ENCODE results near the gene FBXL14. TPM values are rescaled to one million over a fixed set of nuclear protein-coding genes. Genes with fewer than 3 reads are reported as not detected.

The FBXL14 gene
- total RNA-seq, 6 donors from 2014 or later: 8.5 to 22.0 (median 14.4) TPM

DNA sequence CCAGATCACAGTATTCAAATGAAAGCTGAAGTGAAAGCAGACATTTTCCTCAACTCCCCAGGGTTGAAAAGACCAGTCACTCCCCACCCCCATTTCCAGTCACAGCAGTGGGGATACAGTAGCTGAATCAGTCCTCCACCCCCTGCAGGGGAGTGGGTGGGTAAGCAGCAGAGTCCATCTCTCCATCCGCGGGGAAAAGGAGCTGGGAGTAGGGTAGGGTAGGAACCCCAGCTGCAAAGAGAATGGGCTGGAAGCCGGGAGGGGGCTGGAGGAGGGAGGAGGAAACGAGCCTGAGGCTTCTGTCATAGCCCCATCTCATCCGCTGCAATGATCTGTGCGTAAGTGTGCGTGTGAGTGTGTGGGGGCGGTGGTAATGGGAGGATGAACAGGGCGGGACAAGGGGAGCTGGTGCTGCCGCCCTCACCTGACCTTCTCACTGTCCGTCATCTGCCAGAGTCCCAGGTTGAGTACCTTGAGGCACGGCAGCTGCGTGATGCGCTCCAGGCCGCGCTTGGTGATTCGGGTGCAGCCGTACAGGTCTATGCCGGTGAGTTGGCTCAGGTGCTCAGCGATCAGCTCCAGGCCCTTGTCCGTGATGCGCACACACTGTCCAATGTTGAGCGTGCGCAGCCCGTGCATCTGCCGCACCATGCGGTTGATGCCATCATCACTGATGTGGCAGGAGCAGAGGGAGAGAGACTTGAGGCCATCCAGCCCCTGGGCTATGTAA lies 1.8 kb downstream of the FBXL14 start:
- Histone ChIP-seq H3K27me3 (no peaks in the 10 kb centered on the region), H3K36me3 (no peaks in the 10 kb centered on the region), H3K4me1 (peaks cover 46 to 60% (median 54%) of the 10 kb centered on the region in 4 donors), H3K27ac (peak overlapping the region; percentile 49 to 98 (median 92)), H3K4me3 (peak overlapping the region; percentile 80 to 91 (median 86)), H3K9me3 (no peaks in the 10 kb centered on the region)
- TF ChIP-seq POLR2AphosphoS5 (IDR thresholded peaks at IDR 0.05) (peak in 1 of 2 donors; percentile 5), EP300 (IDR thresholded peaks at IDR 0.05) (no peak), POLR2A (IDR thresholded peaks at IDR 0.05) (no peak)
- WGBS, 2 donors: 7 to 36% methylated on average over 8 to 27 of the region's 27 CpGs
- DNase-seq (peak; percentile 29 to 83), ATAC-seq (ENCODE audit: low FRiP score in 2 of 2) (peak; percentile 3 to 52)

- 20 to 35% methylated on average over 4 of the region's 4 CpGs for WGBS, 2 donors
- no peak for TF ChIP-seq POLR2A (IDR thresholded peaks at IDR 0.05)
- TF ChIP-seq POLR2AphosphoS5 (IDR thresholded peaks at IDR 0.05): no peak
- TF ChIP-seq CTCF (IDR thresholded peaks at IDR 0.05): no peak
- no peak for TF ChIP-seq EP300 (IDR thresholded peaks at IDR 0.05)
- peak overlapping the region in 3 of 4 donors; percentile 80 to 91 (median 80) for H3K4me3 ChIP-seq
- no peaks in the 10 kb centered on the region for H3K9me3 ChIP-seq
- ATAC-seq (ENCODE audit: low FRiP score in 2 of 2): no peak
- H3K27me3 ChIP-seq: no peaks in the 10 kb centered on the region
- DNase-seq: no peak
- H3K27ac ChIP-seq: peak overlapping the region in 2 of 4 donors; percentile 49 to 98
- H3K4me1 ChIP-seq: peaks cover 46 to 62% (median 54%) of the 10 kb centered on the region in 4 donors
- H3K36me3 ChIP-seq: peaks cover 0 to 2% (median 0%) of the 10 kb centered on the region in 4 donors
These were observed 2.8 kb downstream of the FBXL14 start for GRCh38 chr12:1591543-1591942.

- Histone ChIP-seq H3K4me1 (peaks cover 46 to 62% (median 54%) of the 10 kb centered on the region in 4 donors), H3K36me3 (peaks cover 0 to 5% (median 0%) of the 10 kb centered on the region in 4 donors), H3K4me3 (peak overlapping the region in 2 of 4 donors; percentile 80 to 91), H3K27ac (peak overlapping the region in 2 of 4 donors; percentile 68 to 78), H3K27me3 (no peaks in the 10 kb centered on the region), H3K9me3 (no peaks in the 10 kb centered on the region)
- DNase-seq (no peak), ATAC-seq (ENCODE audit: low FRiP score in 2 of 2) (no peak)
- no peak for TF ChIP-seq POLR2AphosphoS5 (IDR thresholded peaks at IDR 0.05)
- no peak for TF ChIP-seq EP300 (IDR thresholded peaks at IDR 0.05)
- no peak for TF ChIP-seq POLR2A (IDR thresholded peaks at IDR 0.05)
- TF ChIP-seq CTCF (IDR thresholded peaks at IDR 0.05): no peak
- WGBS, 2 donors: 9 to 15% methylated on average over 3 of the region's 3 CpGs
These were observed 3.3 kb downstream of the FBXL14 start for GRCh38 chr12:1591034-1591433.

DNA sequence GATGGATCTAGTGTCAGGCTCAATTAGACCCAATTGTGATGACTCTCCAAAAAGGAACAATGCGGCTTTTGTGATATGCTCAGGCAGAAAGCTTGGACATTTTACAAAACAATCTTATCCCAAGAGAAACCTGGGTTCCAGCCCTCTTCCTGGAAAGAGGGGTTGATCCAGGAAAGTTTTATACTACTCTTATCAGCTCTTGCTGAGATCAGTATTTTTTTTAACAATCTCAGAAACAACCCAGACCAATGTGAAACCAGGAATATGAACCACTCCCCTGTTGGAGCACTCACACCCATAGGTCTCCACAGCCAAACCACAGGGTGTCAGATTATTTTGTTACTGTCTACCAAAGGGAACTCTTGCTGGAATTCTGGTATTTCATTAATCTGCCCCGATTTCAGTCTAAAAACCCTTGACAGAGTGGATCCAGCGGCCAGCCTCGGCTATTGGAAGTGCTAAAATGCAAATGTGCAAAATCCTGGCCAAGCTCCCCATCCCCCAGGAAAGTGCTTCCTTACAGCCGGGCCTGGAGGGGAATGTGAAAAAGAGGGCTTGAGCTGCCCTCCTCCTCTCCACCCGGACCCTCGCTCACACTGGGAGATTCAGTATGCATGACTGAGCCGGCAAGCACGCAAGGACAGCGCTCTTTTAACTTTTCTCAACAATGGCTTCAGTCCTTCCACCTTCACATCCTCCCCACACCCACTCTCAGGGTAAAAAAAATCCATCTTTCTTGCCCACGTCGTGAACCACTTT lies 4.0 kb downstream of the FBXL14 start:
- Histone ChIP-seq H3K27ac (peak overlapping the region in 3 of 4 donors; percentile 7 to 78 (median 68)), H3K36me3 (peaks cover 0 to 5% (median 0%) of the 10 kb centered on the region in 4 donors), H3K4me3 (peak overlapping the region in 3 of 4 donors; percentile 14 to 80 (median 21)), H3K4me1 (peaks cover 46 to 60% (median 50%) of the 10 kb centered on the region in 4 donors), H3K27me3 (no peaks in the 10 kb centered on the region), H3K9me3 (no peaks in the 10 kb centered on the region)
- DNase-seq (no peak), ATAC-seq (ENCODE audit: low FRiP score in 2 of 2) (peak in 1 of 2 donors; percentile 50)
- no peak for TF ChIP-seq POLR2A (IDR thresholded peaks at IDR 0.05)
- TF ChIP-seq POLR2AphosphoS5 (IDR thresholded peaks at IDR 0.05): no peak
- WGBS, 2 donors: 33 to 40% methylated on average over 12 of the region's 12 CpGs

- H3K27ac ChIP-seq: peak overlapping the region in 1 of 4 donors; percentile 12
- peaks cover 0 to 5% (median 0%) of the 10 kb centered on the region in 4 donors for H3K36me3 ChIP-seq
- ATAC-seq (ENCODE audit: low FRiP score in 2 of 2) (no peak), DNase-seq (no peak)
- H3K4me1 ChIP-seq: peaks cover 43 to 55% (median 48%) of the 10 kb centered on the region in 4 donors
- no peaks in the 10 kb centered on the region for H3K9me3 ChIP-seq
- TF ChIP-seq CTCF (IDR thresholded peaks at IDR 0.05) (no peak), POLR2AphosphoS5 (IDR thresholded peaks at IDR 0.05) (no peak), POLR2A (IDR thresholded peaks at IDR 0.05) (no peak), EP300 (IDR thresholded peaks at IDR 0.05) (no peak)
- no peak overlapping the region for H3K4me3 ChIP-seq
- 65 to 66% methylated on average over 3 of the region's 3 CpGs for WGBS, 2 donors
- no peaks in the 10 kb centered on the region for H3K27me3 ChIP-seq
These were observed 5.8 kb downstream of the FBXL14 start for GRCh38 chr12:1588575-1588947.

All from upper lobe of left lung (tissue), 6 donors.